Suprapubic skin (tissue), 4 donors: ENCODE measurements around the gene EXOC7.

Experiments
- CTCF ChIP-seq, 2 donors: fragments of 200-600 bp in 1 of 2; fragments of 450-650 bp in 1 of 2; sonication (generic) in 1 of 2; IDR thresholded peaks; one replicate each; pipeline ENCODE4 v1.5.1; 2016 to 2019; ENCODE audit warnings: antibody characterized with exemption in 2 of 2, mild to moderate bottlenecking in 1 of 2, moderate library complexity in 1 of 2
- EP300 ChIP-seq: sonication (generic); formaldehyde crosslinking; IDR thresholded peaks from one replicate; pipeline ENCODE4 v1.6.1; 2017; ENCODE audit warnings: antibody characterized with exemption
- POLR2A ChIP-seq, 2 donors: fragments of 450-650 bp; IDR thresholded peaks; one replicate each; pipeline ENCODE4 v1.6.1; 2017; ENCODE audit warnings: antibody characterized with exemption in 2 of 2, mild to moderate bottlenecking in 2 of 2, moderate library complexity in 2 of 2
- POLR2AphosphoS5 ChIP-seq, 3 donors: sonication (generic); formaldehyde crosslinking; IDR thresholded peaks; one replicate each; pipeline ENCODE4 v1.6.1; 2017; ENCODE audit warnings: antibody characterized with exemption in 3 of 3

GRCh38 chr17:76106703-76107102 lies 3.1 kb upstream of the EXOC7 start:
- TF ChIP-seq CTCF (IDR thresholded peaks at IDR 0.05) (no peak), EP300 (no peak), POLR2AphosphoS5 (IDR thresholded peaks at IDR 0.05) (no peak), POLR2A (IDR thresholded peaks at IDR 0.05) (no peak)
